GM23338 (cell line): ENCODE results near the gene STIM2. TPM values are rescaled to one million over a fixed set of nuclear protein-coding genes. Genes with fewer than 3 reads are reported as not detected.

Experiments used
- ATAC-seq: fragments of 200-7000 bp; cut with Tn5 transposase; 3 replicates; pipeline ENCODE4 v1.9.1; 2020
- DNase-seq: peaks from one replicate; pipeline ENCODE4 v3.0.0-alpha.2; 2015; ENCODE audit warnings: low spot score
- H2AFZ ChIP-seq: fragments of 200-600 bp; sonication (generic); 2 replicates; pipeline ENCODE4 v1.8.0; 2016; ENCODE audit warnings: antibody characterized with exemption, mild to moderate bottlenecking, moderate library complexity
- H3F3A ChIP-seq: fragments of 200-600 bp; sonication (generic); replicated peaks from 2 replicates; pipeline ENCODE4 v1.8.0; 2017; ENCODE audit warnings: antibody characterized with exemption, mixed run types, low read depth
- H3K27ac ChIP-seq: fragments of 200-600 bp; sonication (generic); 2 replicates; pipeline ENCODE4 v1.6.1; 2016; ENCODE audit warnings: low read depth
- H3K27me3 ChIP-seq: fragments of 200-600 bp; sonication (generic); 2 replicates; pipeline ENCODE4 v1.8.0; 2016; ENCODE audit warnings: mild to moderate bottlenecking, mixed run types, moderate library complexity; ENCODE audit not compliant: insufficient read depth
- H3K36me3 ChIP-seq: fragments of 200-600 bp; sonication (generic); 2 replicates; pipeline ENCODE4 v1.8.0; 2016; ENCODE audit warnings: mild to moderate bottlenecking; ENCODE audit not compliant: insufficient read depth
- H3K4me1 ChIP-seq: fragments of 200-600 bp; sonication (generic); 2 replicates; pipeline ENCODE4 v1.8.0; 2016; ENCODE audit warnings: mild to moderate bottlenecking, moderate library complexity; ENCODE audit not compliant: insufficient read depth
- H3K4me2 ChIP-seq: fragments of 200-600 bp; sonication (generic); 2 replicates; pipeline ENCODE4 v1.7.1; 2017; ENCODE audit warnings: mixed run types
- H3K4me3 ChIP-seq: fragments of 200-600 bp; sonication (generic); 2 replicates; pipeline ENCODE4 v1.6.1; 2016; ENCODE audit warnings: mixed run types
- H3K79me2 ChIP-seq: fragments of 200-600 bp; sonication (generic); replicated peaks from 2 replicates; pipeline ENCODE4 v1.8.0; 2017; ENCODE audit warnings: mild to moderate bottlenecking; ENCODE audit not compliant: insufficient read depth
- H3K9me2 ChIP-seq: fragments of 200-600 bp; sonication (generic); 2 replicates; pipeline ENCODE4 v1.8.0; 2017; ENCODE audit not compliant: insufficient read depth
- H4K20me1 ChIP-seq: fragments of 200-600 bp; sonication (generic); replicated peaks from 2 replicates; pipeline ENCODE4 v1.8.0; 2017; ENCODE audit warnings: mild to moderate bottlenecking; ENCODE audit not compliant: insufficient read depth
- H3K27ac Mint-ChIP-seq: 2 replicates; pipeline ENCODE4 v1.8.0; 2020; ENCODE audit warnings: inconsistent platforms, mild to moderate bottlenecking, moderate library complexity, mixed read lengths
- H3K27me3 Mint-ChIP-seq: 3 replicates; pipeline ENCODE4 v1.8.0; 2022; ENCODE audit warnings: low read depth, mild to moderate bottlenecking, moderate library complexity, mixed read lengths, inconsistent platforms; ENCODE audit not compliant: insufficient read depth, poor library complexity
- H3K36me3 Mint-ChIP-seq: 3 replicates; pipeline ENCODE4 v1.8.0; 2021; ENCODE audit warnings: low read depth, mild to moderate bottlenecking, inconsistent platforms, moderate library complexity, mixed read lengths
- H3K4me1 Mint-ChIP-seq: 3 replicates; pipeline ENCODE4 v1.8.0; 2020; ENCODE audit warnings: mild to moderate bottlenecking, inconsistent platforms, mixed read lengths
- H3K4me3 Mint-ChIP-seq: 3 replicates; pipeline ENCODE4 v1.8.0; 2021; ENCODE audit warnings: moderate library complexity, mild to moderate bottlenecking, inconsistent platforms, mixed read lengths
- H3K9me3 Mint-ChIP-seq: 3 replicates; pipeline ENCODE4 v1.8.0; 2020; ENCODE audit warnings: moderate library complexity, mild to moderate bottlenecking, inconsistent platforms, mixed read lengths
- CREB1 ChIP-seq: fragments of 250-450 bp; sonication (Bioruptor Pico); IDR thresholded peaks from 2 replicates; pipeline ENCODE4 v1.5.0; 2020; ENCODE audit warnings: low read depth, mild to moderate bottlenecking, moderate library complexity
- EZH2phosphoT487 ChIP-seq: fragments of 200-600 bp; sonication (generic); IDR thresholded peaks from one replicate; pipeline ENCODE4 v1.8.1; 2018; ENCODE audit warnings: antibody characterized with exemption; ENCODE audit not compliant: unreplicated experiment
- NANOG ChIP-seq: IDR thresholded peaks from 2 replicates; pipeline ENCODE4 v1.6.1; 2016; ENCODE audit warnings: antibody characterized with exemption, borderline replicate concordance
- polyA plus RNA-seq: library from polyadenylated mRNA; unstranded; fragments of >200 nt; fragmentation: Nextera tagmentation; extraction: Ambion mirVana; gene quantifications from 2 replicates; pipeline ENCODE4 v1.2.1, GENCODE V29; 2016
- total RNA-seq: library from RNA; depleted of rRNA; stranded (reverse); fragments of >200 nt; shearing (Covaris generic); gene quantifications from 2 replicates; pipeline ENCODE4 v1.2.3, GENCODE V29; 2014
- TF ChIP-seq, protein P1 (sequence below): IDR thresholded peaks from one replicate; pipeline ENCODE4 v1.6.1; 2018; ENCODE audit warnings: antibody characterized with exemption; ENCODE audit not compliant: unreplicated experiment
- TF ChIP-seq, protein P2 (sequence below), 2 experiments: fragments of 200-600 bp in 1 of 2; sonication (generic) in 1 of 2; conservative IDR thresholded peaks; 2 replicates each; pipeline versions ENCODE4 v1.5.1 to v1.6.1; 2016 to 2017; ENCODE audit warnings: antibody characterized with exemption in 2 of 2, low read depth in 2 of 2, mild to moderate bottlenecking in 2 of 2, moderate library complexity in 1 of 2
- TF ChIP-seq, protein P3 (sequence below): IDR thresholded peaks from 2 replicates; pipeline ENCODE4 v1.6.1; 2016; ENCODE audit warnings: antibody characterized with exemption
- TF ChIP-seq, protein P4 (sequence below): fragments of 250-450 bp; sonication (Bioruptor Pico); IDR thresholded peaks from 2 replicates; pipeline ENCODE4 v1.5.0; 2020; ENCODE audit warnings: mild to moderate bottlenecking, moderate library complexity

The STIM2 gene
- total and polyA plus RNA-seq, 2 experiments from 2014 or later: 13.1 to 17.8 TPM

DNA sequence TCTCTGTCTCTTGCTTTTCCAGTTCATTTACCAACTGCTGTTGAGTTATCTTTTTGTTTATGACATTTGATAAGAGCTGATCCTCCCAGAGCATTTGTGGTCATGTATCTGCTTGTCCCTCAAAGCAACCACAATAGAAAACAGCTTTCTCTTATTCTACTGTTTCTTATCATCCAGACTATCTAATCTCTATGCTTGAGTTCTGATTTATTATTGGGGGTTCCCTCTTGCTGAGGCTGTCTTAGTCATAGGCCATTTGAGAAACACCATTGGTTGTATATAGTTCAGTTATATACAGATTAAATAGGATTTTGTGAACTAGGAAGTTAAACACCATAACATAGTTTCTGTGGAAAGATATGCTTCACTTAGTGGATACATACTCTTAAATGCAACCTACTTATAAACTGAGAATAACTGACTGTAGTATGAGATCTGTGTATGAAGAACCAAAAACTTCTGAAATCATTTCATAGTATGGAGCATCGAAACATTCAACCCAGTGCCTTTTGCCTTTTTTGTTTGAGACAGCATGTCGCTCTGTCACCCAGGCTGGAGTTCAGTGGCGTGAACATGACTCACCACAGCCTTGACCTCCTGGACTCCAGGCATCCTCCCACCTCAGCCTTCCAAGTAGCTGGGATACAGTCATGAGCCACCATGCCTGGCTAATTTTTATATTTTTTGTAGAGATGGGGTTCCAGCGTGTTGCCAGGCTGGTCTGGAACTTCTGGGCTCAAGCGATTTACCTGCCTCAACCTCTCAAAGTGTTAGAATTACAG, 75.8 kb downstream of the STIM2 start:
- H3K4me2 ChIP-seq: no peak overlapping the region
- no peaks in the 10 kb centered on the region for H3K27me3 ChIP-seq
- no peaks in the 10 kb centered on the region for H4K20me1 ChIP-seq
- no peak overlapping the region for H3K4me3 ChIP-seq
- no peaks in the 10 kb centered on the region for H3K9me3 Mint-ChIP-seq
- H3K36me3 Mint-ChIP-seq: no peaks in the 10 kb centered on the region
- H3K4me3 Mint-ChIP-seq: no peak overlapping the region
- H3K27me3 Mint-ChIP-seq: no peaks in the 10 kb centered on the region
- ATAC-seq (no peak), DNase-seq (no peak)
- H3F3A ChIP-seq: no peaks in the 10 kb centered on the region
- no peaks in the 10 kb centered on the region for H3K9me2 ChIP-seq
- H3K4me1 Mint-ChIP-seq: peaks cover 22% of the 10 kb centered on the region
- H3K4me1 ChIP-seq: peaks cover 15% of the 10 kb centered on the region
- no peak overlapping the region for H3K27ac ChIP-seq
- peaks cover 22% of the 10 kb centered on the region for H3K79me2 ChIP-seq
- TF ChIP-seq, protein P1, sequence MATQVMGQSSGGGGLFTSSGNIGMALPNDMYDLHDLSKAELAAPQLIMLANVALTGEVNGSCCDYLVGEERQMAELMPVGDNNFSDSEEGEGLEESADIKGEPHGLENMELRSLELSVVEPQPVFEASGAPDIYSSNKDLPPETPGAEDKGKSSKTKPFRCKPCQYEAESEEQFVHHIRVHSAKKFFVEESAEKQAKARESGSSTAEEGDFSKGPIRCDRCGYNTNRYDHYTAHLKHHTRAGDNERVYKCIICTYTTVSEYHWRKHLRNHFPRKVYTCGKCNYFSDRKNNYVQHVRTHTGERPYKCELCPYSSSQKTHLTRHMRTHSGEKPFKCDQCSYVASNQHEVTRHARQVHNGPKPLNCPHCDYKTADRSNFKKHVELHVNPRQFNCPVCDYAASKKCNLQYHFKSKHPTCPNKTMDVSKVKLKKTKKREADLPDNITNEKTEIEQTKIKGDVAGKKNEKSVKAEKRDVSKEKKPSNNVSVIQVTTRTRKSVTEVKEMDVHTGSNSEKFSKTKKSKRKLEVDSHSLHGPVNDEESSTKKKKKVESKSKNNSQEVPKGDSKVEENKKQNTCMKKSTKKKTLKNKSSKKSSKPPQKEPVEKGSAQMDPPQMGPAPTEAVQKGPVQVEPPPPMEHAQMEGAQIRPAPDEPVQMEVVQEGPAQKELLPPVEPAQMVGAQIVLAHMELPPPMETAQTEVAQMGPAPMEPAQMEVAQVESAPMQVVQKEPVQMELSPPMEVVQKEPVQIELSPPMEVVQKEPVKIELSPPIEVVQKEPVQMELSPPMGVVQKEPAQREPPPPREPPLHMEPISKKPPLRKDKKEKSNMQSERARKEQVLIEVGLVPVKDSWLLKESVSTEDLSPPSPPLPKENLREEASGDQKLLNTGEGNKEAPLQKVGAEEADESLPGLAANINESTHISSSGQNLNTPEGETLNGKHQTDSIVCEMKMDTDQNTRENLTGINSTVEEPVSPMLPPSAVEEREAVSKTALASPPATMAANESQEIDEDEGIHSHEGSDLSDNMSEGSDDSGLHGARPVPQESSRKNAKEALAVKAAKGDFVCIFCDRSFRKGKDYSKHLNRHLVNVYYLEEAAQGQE: no peak
- no peak for TF ChIP-seq CREB1 (CRISPR knock-in tag)
- TF ChIP-seq, protein P2, sequence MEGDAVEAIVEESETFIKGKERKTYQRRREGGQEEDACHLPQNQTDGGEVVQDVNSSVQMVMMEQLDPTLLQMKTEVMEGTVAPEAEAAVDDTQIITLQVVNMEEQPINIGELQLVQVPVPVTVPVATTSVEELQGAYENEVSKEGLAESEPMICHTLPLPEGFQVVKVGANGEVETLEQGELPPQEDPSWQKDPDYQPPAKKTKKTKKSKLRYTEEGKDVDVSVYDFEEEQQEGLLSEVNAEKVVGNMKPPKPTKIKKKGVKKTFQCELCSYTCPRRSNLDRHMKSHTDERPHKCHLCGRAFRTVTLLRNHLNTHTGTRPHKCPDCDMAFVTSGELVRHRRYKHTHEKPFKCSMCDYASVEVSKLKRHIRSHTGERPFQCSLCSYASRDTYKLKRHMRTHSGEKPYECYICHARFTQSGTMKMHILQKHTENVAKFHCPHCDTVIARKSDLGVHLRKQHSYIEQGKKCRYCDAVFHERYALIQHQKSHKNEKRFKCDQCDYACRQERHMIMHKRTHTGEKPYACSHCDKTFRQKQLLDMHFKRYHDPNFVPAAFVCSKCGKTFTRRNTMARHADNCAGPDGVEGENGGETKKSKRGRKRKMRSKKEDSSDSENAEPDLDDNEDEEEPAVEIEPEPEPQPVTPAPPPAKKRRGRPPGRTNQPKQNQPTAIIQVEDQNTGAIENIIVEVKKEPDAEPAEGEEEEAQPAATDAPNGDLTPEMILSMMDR (conservative IDR thresholded peaks at IDR 0.05; ENCODE audit: low read depth in 2 of 2): no peak
- H2AFZ ChIP-seq: no peak overlapping the region
- H3K36me3 ChIP-seq: no peaks in the 10 kb centered on the region
- no peak overlapping the region for H3K27ac Mint-ChIP-seq

DNA sequence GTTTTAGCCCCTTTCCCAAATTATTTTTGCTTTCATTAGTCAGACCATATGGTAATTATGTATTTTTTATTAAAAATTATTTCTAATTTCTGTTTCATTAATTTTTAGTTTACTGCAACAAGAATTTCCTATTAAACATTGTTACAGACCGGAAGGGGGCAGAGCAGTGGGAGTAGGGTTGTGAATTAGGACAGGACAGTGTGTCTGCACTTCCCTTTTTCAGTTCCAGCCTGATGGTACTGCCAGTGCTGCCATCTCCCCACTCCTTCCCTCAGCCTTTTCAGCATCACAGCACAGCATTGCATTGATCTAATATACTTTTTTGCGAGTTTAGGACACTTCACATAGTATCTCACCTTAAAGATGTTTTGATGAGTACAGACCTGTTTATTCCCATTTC, 76.5 kb downstream of the STIM2 start:
- H3K4me1 Mint-ChIP-seq: peaks cover 24% of the 10 kb centered on the region
- no peaks in the 10 kb centered on the region for H3K36me3 Mint-ChIP-seq
- H3K9me2 ChIP-seq: no peaks in the 10 kb centered on the region
- no peaks in the 10 kb centered on the region for H4K20me1 ChIP-seq
- no peak overlapping the region for H3K4me3 ChIP-seq
- ATAC-seq: no peak
- no peak overlapping the region for H3K27ac Mint-ChIP-seq
- H2AFZ ChIP-seq: no peak overlapping the region
- no peaks in the 10 kb centered on the region for H3F3A ChIP-seq
- no peaks in the 10 kb centered on the region for H3K27me3 Mint-ChIP-seq
- H3K9me3 Mint-ChIP-seq: no peaks in the 10 kb centered on the region
- peaks cover 16% of the 10 kb centered on the region for H3K79me2 ChIP-seq
- H3K4me3 Mint-ChIP-seq: no peak overlapping the region
- peaks cover 15% of the 10 kb centered on the region for H3K4me1 ChIP-seq
- no peak for DNase-seq
- H3K4me2 ChIP-seq: no peak overlapping the region
- no peak overlapping the region for H3K27ac ChIP-seq
- no peaks in the 10 kb centered on the region for H3K27me3 ChIP-seq
- no peaks in the 10 kb centered on the region for H3K36me3 ChIP-seq
- TF ChIP-seq, protein P3, sequence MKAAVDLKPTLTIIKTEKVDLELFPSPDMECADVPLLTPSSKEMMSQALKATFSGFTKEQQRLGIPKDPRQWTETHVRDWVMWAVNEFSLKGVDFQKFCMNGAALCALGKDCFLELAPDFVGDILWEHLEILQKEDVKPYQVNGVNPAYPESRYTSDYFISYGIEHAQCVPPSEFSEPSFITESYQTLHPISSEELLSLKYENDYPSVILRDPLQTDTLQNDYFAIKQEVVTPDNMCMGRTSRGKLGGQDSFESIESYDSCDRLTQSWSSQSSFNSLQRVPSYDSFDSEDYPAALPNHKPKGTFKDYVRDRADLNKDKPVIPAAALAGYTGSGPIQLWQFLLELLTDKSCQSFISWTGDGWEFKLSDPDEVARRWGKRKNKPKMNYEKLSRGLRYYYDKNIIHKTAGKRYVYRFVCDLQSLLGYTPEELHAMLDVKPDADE: no peak
- no peak for TF ChIP-seq EZH2phosphoT487
- TF ChIP-seq, protein P4, sequence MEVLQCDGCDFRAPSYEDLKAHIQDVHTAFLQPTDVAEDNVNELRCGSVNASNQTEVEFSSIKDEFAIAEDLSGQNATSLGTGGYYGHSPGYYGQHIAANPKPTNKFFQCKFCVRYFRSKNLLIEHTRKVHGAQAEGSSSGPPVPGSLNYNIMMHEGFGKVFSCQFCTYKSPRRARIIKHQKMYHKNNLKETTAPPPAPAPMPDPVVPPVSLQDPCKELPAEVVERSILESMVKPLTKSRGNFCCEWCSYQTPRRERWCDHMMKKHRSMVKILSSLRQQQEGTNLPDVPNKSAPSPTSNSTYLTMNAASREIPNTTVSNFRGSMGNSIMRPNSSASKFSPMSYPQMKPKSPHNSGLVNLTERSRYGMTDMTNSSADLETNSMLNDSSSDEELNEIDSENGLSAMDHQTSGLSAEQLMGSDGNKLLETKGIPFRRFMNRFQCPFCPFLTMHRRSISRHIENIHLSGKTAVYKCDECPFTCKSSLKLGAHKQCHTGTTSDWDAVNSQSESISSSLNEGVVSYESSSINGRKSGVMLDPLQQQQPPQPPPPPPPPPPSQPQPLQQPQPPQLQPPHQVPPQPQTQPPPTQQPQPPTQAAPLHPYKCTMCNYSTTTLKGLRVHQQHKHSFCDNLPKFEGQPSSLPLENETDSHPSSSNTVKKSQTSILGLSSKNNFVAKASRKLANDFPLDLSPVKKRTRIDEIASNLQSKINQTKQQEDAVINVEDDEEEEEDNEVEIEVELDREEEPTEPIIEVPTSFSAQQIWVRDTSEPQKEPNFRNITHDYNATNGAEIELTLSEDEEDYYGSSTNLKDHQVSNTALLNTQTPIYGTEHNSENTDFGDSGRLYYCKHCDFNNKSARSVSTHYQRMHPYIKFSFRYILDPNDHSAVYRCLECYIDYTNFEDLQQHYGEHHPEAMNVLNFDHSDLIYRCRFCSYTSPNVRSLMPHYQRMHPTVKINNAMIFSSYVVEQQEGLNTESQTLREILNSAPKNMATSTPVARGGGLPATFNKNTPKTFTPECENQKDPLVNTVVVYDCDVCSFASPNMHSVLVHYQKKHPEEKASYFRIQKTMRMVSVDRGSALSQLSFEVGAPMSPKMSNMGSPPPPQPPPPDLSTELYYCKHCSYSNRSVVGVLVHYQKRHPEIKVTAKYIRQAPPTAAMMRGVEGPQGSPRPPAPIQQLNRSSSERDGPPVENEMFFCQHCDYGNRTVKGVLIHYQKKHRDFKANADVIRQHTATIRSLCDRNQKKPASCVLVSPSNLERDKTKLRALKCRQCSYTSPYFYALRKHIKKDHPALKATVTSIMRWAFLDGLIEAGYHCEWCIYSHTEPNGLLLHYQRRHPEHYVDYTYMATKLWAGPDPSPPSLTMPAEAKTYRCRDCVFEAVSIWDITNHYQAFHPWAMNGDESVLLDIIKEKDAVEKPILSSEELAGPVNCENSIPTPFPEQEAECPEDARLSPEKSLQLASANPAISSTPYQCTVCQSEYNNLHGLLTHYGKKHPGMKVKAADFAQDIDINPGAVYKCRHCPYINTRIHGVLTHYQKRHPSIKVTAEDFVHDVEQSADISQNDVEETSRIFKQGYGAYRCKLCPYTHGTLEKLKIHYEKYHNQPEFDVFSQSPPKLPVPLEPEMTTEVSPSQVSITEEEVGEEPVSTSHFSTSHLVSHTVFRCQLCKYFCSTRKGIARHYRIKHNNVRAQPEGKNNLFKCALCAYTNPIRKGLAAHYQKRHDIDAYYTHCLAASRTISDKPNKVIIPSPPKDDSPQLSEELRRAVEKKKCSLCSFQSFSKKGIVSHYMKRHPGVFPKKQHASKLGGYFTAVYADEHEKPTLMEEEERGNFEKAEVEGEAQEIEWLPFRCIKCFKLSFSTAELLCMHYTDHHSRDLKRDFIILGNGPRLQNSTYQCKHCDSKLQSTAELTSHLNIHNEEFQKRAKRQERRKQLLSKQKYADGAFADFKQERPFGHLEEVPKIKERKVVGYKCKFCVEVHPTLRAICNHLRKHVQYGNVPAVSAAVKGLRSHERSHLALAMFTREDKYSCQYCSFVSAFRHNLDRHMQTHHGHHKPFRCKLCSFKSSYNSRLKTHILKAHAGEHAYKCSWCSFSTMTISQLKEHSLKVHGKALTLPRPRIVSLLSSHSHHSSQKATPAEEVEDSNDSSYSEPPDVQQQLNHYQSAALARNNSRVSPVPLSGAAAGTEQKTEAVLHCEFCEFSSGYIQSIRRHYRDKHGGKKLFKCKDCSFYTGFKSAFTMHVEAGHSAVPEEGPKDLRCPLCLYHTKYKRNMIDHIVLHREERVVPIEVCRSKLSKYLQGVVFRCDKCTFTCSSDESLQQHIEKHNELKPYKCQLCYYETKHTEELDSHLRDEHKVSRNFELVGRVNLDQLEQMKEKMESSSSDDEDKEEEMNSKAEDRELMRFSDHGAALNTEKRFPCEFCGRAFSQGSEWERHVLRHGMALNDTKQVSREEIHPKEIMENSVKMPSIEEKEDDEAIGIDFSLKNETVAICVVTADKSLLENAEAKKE (CRISPR knock-in tag): no peak
- no peak for TF ChIP-seq NANOG
